ENCODE results near the gene GADD45GIP1. TPM values are rescaled to one million over a fixed set of nuclear protein-coding genes. Genes with fewer than 3 reads are reported as not detected.
"Not testable (repeated sequence)": the region's sequence is repeated elsewhere in the genome, so short reads cannot be mapped to it uniquely, and the experiment has no call there.

GADD45GIP1 gene
- total RNA-seq, 1 donor from 2014 or later = 12.4 TPM

DNA sequence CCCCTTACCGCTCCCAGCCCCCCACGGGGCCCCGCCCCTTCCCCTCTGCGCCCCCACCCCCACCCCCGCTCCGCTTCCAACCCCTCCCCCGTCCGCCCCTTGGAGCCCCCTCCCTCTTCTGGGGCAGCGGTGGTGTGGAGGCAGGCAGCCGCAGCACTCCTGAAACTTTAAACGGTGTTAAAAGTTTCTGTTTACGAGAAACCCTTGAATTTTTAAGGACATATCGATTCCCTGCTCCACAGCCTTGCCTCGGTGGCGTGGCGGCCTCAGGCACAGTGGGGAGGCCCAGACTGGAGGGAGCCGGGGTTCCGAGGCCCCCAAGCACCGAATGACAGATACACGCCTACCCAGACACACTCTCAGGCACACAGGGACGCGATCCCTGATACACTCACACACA, 33.4 kb upstream of the GADD45GIP1 start:
- no peak for DNase-seq (ENCODE audit: low spot score)

DNA sequence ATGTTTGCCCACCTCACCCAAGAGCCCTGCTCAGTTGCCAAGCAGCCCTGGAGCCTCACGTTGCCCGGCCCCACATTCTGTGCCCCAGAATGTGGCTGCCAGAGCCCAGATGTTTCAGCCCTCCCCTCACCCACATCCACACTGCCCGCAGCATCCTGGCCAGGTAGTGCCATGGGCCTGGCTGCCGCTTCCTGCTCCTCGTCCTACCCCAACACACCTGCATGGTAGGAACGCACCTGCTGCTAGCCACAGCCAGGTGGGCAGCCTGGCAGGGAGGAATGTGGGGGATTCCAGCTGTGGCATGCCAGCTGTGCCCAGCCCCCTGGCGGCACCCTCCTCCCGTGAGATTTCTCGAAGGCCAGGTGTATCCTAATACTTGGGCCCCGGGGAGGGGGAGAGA, 30.8 kb upstream of the GADD45GIP1 start:
- no peak for DNase-seq (ENCODE audit: low spot score)

DNA sequence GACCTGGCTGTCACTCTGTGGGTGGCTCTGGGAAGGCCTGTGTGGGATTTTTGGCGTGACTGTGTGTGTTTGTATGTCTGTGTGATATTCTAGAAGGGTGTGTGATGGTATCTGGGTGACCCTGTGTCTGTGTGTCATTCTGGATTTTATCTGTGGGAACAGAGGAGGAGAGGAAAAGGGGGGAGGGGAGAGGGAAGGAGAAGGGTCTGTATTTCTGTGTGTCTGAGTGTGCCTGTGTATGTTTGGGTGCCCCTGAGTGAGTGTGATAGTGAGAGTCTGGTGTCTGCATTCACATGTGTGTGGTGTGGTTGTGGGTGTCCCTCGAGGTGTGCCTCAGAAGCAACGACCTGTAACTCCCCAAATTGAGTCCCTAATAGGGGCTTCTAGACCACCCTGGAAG, 30.2 kb upstream of the GADD45GIP1 start:
- no peak for DNase-seq (ENCODE audit: low spot score)

DNA sequence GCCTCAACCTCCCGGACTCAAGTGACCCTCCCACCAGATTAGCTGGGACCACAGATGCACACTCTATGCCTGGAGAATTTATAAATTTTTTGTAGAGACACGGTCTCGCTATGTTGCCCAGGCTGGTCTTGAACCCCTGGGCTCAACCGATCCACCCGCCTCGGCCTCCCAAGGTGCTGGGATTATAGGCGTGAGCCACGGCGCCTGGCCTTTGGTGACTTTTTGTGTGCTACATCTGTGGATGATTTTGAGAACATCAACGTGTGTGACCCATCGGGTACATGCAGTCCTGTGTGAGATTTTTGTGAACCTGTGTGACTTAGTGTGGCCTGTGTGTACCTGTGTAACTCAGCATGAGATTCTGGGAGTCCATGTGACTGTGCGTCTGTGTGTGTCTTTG, 29.7 kb upstream of the GADD45GIP1 start:
- DNase-seq (ENCODE audit: low spot score) = no peak

DNA sequence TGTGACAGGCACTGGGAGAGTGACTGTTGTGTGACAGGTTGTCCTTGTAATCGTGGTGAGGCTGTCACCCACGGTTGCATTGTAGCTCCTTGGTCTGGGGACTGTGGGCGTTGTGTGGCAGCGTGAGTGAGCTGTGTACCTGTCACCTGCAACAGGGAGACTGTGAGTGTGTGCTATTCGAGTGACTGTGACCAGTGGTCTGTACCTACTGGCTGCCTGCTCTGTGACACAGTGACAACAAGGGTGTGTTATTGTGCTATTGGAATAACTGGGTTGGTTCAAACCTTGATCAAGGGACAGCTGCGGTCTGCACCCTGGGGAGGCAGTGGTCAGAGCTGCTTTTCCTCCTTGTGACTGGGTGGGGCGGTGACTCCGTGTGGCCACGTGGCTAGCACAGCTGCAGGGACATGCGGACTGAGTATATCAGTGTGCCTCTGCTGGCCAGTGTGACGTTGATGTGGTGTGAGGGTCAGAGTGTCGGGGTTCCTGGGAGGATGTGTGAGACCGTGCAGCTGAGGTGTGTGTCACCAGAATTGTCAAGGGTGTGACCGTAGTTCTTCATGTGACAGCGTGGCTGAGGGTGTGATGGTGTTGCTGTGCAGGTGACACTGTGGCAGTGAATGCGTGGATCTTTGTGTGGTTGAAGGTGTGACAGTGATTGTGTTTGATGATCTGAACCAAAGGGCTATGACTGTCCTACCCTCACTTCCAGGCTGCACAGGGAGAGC, 28.2 kb upstream of the GADD45GIP1 start:
- peak; percentile 81 for DNase-seq (ENCODE audit: low spot score)

DNA sequence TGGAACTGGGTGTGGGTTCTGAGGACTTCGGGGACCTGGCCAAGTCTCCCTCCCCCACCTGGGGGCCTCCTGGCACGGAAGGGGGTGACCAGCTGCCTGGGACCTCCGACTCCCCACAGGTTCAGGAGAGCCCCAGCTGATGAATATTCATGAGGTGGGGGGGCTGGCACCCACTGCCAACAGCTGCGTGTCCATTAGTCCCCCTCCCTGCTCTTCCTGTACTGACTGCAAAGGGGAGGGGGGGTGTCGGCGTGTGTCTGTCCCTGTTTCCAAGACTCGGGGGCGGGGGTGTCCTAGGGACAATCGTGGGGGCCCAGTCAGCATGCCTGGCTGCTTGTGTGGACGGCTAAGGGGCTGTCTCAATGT, 27.6 kb upstream of the GADD45GIP1 start:
- no peak for DNase-seq (ENCODE audit: low spot score)

DNA sequence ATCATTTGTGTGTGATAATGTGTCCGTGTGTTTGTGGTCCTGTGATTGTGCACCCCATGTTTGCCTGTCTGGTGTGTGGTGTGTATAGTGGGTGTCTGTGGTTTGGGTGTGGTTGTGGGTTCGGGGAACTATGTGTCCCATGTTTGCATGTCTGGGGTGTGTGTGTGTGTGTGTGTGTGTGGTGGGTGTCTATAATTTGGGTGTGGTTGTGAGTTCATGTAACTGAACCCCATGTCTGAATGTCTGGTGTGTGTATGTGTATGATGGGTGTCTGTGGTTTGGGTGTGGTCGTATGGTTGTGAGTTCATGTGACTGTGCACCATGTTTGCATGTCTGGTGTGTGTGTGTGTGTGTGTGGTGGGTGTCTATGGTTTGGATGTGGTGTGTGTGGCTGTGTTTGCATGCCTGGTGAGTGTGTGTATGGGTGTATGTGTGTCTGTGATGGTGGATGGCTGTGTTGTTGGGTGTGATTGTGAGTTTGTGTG, 27.2 kb upstream of the GADD45GIP1 start:
- DNase-seq (ENCODE audit: low spot score) = no peak

DNA sequence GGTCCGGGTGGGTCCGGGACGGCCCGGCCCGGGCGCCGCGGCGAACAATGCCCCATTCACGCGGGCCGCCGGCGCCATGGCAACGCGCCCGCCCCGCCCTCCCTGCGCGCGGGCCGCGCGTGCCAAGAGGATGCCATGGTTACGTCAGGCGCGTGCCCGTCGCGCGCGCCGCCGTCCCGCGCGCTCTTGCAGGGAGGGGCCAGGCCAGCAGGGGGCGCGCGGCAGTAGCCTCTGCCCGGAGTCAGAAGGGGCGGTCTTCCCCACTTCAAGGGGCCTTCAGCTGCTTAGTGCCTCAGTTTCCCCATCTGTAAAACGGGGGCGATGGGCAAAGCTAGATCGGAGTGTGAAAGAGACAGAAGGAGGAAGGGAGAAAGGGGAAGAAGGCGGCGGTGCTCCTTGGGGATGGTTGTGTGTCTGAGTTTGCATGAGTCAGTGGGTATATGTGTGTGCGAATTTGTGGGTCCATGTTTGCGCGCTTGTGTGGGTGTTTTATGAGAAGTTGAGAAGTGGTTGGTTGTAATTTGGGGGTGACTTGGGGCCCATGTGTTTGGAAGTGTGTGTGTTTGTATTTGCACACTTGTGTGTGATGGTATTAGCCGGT, 26.6 kb upstream of the GADD45GIP1 start:
- peak; percentile 78 for DNase-seq (ENCODE audit: low spot score)

DNA sequence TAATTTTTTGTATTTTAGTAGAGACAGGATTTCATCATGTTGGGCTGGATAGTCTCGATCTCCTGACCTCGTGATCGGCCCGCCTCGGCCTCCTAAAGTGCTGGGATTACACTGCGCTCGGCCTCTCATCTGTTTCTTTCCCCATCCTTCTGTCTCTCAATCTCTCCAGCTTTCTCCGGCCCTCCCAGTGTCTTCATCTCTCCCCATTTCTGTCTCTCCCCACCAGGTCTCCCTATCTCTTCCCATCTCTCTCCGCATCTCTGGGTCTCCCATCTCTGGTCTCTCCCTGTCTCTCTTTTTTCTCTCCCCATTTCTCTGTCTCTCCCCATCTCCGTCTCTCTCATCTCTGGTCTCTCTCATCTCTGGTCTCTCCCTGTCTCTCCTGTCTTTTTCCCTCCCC, 26.1 kb upstream of the GADD45GIP1 start:
- DNase-seq (ENCODE audit: low spot score) = no peak

DNA sequence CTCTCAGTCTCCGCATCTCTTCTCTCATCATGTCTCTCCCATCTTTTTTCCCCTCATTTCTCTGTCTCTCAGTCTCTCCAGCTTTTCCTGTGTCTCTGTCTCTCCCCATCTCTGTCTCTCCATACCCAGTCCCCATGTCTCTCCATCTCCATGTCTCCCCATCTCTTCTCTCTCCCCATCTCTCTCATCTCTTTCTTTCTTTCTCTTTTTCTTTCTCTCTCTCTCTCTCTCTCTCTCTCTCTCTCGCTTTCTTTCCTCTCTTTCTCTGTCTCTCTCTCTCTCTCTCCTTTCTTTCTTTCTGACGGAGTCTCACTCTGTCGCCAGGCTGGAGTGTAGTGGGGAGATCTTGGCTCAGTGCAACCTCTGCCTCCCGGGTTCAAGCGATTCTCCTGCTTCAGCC, 25.6 kb upstream of the GADD45GIP1 start:
- DNase-seq (ENCODE audit: low spot score) = no peak

DNA sequence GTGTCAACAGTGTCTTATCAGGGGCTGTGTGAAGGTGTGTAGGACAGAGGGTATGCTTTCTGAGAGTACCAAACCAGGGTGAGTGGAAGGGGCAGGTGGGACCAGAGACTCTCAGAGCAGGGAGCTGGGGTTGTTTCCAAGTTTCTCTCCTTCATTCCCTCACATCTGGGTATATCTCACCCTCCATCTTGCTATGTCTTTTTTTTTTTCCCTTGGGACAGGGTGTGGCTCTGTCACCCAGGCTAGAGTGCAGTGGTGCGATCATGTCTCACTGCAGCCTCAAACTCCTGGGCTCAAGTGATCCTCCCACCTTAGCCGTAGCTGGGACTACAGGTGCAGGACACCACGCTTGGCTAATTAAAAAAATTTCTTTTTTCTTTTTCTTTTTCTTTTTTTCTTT, 23.0 kb upstream of the GADD45GIP1 start:
- no peak for DNase-seq (ENCODE audit: low spot score)

DNA sequence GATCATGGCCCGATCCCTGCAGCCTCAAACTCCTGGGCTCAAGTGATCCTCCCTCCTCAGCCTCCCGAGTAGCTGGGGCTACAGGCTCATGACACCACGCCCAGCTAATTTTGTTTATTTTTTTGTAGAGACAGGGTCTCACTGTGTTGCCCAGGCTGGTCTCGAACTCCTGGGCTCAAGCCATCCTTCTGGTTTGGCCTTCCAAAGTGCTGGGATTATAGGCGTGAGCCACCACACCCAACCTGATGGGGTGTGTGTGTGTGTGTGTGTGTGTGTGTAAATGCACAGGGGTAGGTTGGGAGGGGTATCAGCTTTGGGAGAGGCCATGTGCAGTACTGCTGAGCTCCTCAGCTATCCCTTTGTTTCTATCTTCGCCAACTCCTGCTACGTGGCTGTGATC, 19.1 kb upstream of the GADD45GIP1 start:
- DNase-seq (ENCODE audit: low spot score) = not testable (repeated sequence)

DNA sequence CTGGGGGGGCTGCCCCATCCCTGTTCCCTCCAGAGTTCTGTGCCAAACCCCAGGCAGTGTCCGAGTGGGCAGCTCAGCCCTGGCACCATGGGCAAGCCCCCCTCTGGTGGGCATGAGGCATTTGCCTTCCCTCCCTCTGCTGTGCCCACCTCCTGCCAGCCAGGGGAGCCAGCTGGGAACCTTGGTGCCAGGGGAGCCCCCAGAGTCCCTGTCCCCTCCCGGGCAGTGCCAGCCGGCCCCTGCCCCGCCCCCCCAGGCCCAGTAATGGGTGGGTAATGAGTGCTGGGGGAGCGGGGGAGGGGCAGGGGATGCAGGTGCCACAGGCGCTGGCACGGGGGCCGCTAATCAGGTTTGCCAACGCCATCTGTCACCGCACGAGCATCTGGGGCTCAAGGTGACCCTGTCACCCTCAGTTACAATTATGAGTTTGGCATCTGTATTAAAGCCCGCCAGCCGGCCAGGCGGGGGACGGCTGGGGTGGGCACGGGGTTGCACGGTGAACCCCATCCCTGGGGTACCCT, 18.3 kb upstream of the GADD45GIP1 start:
- DNase-seq (ENCODE audit: low spot score) = no peak

DNA sequence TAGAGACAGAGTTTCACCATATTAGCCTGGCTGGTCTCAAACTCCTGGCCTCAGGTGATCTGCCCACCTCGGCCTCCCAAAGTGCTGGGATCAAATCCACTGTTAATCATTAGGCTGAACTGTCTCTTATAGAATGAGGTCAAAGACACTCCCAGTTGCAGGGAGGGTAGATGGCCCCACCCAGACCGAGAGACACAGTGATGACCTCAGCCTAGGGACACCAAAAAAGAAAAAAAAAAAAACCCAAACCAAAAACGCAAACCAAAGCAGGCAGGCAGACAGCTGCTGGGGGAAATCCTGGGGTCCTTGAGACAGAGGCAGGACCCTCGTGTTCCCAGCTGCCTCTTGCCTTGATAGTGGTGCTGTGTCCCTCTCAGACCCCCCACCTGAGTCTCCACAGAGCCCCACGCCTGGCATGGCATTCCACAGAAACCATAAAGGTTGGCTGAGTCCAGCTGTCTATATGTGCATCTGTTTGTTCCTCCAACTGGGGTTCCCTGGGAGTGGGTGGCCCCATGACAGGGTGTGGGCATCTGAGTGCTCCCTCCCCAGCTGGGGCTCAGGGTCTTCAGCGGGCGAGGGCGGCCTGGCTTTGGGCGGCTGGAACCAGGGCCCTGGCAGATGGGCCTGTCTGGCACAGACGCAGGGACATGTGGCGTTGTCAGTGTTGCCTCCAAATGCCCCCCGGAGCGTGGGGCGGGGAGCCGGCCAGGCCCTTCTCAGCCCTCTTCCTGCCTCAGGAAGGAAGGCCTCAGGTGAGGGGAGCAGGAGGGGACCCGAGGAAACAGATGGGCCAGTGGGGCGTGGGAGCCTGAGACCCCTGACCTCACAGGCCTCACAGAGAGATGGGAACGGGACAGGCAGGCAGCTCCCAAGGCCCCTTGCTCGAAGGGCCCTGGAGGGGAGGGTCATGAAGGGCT, 17.5 kb upstream of the GADD45GIP1 start:
- no peak for DNase-seq (ENCODE audit: low spot score)

DNA sequence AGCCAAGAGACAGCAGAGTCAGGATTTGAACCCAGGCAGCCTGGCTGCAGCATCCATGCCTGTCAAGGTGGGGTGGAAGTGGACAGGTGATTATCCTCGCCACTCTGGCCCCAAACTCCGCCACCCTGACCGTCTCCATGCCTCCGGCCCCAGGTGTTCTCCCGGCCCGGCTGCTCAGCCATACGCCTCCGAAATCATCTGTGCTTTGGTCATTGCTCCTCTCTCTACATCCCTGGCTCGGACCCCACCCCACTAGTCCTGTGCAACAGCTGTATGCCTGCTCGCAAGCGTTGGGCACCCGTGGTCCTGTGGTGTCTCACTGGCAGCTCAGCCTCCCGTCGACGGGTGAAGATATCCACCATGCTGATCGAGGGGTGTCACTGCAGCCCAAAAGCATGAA, 16.2 kb upstream of the GADD45GIP1 start:
- no peak for DNase-seq (ENCODE audit: low spot score)

DNA sequence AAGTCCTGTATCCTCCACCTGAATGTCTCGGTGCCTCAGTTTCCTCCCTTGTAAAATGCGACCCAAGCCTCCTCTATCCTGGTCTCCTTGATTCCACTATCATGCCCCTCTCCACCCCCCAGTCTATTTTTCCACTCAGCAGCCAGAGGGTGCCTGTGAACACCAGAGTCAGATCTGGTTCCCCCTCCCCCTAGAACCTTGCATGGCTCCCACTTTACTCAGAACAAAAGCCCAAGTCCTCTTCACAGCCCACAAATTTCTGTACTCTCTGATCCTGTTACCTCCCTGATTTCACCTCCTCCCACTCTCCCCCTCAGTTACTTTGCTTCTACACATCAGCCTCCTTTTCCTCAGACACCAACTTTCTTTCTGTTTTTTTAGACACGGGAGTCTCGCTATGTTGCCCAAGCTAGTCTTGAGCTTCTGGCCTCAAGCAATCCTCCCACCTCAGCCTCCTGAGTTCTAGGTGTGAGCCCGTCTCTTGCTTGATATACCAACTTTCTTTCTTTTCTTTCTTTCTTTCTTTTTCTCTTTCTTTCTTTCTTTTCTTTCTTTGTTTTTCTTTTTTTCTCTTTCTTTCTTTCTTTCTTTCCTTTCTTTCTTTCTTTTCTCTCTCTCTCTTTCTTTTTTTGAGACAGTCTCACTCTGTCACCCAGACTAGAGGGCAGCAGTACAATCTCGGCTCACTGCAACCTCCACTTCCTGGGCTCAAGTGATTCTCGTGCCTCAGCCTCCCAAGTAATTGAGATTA, 13.2 kb upstream of the GADD45GIP1 start:
- no peak for DNase-seq (ENCODE audit: low spot score)

DNA sequence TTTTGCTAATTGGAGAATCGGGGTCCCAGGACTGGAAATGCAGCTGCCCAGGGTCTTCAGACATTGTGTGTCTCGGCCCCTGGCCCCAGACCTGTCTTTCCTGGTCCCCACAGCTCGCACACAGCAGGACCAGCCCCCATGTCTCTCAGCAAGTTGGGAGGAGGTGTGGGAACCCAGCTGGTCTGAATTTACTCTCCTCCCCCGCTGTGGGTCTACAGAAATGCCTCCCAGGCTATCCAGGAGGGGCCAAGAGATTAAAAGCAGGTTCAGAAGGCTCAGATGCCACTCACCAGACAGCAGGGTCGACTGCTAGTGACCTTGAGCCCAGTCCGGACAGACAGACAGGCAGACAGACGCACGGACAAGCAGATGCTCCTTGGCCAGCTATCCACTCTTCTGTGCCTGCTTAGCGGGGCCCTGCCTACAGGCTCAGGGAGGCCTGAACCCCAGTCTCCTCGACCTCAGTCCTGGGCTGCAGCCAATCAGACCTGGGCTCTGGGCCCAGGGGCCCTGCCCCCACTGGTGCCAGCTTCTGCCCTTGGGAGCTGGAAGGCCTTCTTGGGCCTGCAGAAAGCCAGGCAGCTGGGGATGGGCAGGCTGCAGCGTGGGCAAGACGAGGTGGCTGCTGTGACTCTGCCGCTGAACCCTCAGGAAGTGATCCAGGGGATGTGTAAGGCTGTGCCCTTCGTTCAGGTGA, 12.4 kb upstream of the GADD45GIP1 start, which contains the start of gene DAND5:
Gene DAND5 (plus strand): TSS at position 285 of the 697 bp plus-strand sequence. CDS start 85 bp downstream, at position 370.
- DNase-seq (ENCODE audit: low spot score) = no peak

DNA sequence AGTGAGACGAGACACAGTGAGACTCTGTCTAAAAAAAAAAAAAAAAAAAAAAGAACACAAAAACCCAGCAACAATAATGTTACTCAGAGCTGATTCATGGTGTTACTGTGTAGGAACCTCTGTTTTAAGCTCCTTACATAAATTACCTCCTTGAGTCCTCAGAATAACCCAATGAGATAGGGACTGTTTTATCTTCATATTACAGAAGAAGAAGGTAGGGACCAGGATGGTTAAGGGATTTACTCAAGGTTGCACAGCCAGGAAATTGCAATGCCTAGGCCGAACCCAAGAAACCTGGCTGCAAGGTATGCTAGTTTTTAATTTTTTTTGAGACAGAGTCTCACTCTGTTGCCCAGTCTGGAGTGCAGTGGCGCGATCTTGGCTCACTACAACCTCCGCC, 10.9 kb upstream of the GADD45GIP1 start:
- DNase-seq (ENCODE audit: low spot score) = no peak

DNA sequence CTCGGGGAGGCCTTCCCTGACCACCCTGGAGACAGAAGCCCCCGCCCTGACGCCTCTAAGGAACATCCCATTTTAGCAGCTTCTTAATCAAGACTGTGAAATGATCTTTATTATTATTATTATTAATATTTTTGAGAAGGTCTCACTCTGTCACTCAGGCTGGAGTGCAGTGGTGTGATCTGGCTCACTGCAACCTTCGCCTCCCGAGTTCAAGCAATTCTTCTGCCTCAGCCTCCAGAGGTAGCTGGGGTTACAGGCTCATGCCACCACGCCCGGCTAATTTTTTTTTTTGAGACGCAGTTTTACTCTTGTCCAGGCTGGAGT, 8.8 kb upstream of the GADD45GIP1 start:
- no peak for DNase-seq (ENCODE audit: low spot score)

DNA sequence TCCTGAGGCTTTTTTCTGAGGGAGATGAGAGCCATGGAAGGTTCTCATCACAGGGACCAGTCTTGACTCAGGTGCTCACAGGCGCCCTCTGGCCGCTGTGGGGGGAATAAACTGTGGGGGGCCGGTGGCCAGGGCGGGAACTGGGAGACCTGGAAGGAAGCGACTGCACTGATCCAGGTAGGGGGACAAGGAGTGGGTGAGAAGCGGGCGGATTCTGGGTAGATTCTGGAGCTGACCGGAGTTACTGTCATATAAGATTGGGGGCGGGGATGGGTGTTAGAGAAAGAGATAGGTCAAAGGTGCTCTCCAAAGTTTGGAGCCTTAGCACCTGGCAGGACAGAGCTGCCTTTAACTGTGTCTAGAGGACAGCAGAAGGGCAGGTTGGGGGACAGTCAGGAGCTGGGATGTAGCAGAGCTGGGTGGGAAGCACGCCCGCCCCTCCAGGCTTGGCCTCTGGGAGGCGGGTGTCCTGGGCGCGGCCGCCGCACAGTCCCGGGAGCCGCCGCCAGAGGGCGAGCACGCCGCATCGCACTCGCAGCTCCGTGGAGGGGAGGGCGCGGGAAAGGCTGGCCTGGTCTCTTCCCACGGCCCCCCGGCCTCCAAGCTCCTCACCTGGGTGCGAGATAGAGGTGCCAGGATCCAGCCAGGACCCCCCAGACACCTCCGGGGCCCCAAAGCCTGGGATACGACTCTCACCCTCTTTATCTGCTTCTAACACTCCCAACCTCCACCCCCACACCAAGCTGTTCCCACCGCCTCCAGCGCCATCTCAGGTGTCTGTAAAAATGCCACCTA, 8.2 kb upstream of the GADD45GIP1 start:
- DNase-seq (ENCODE audit: low spot score) = peak; percentile 72

Measured in ureter (tissue), 1 donor.